SK-N-MC (cell line): ENCODE results near the gene OGFOD2.

ENCODE experiments used
- DNase-seq: peaks from one replicate; pipeline ENCODE4 v3.0.0-alpha.2; 2011; ENCODE audit warnings: low read depth, low spot score
- H3K27ac ChIP-seq: fragments of 200-600 bp; sonication (generic); 2 replicates; pipeline ENCODE4 v1.5.1; 2016; ENCODE audit warnings: mixed run types
- H3K36me3 ChIP-seq: fragments of 200-600 bp; sonication (generic); 2 replicates; pipeline ENCODE4 v1.6.1; 2017; ENCODE audit warnings: antibody characterized with exemption, low read length, mixed read lengths; ENCODE audit not compliant: insufficient read depth
- H3K4me3 ChIP-seq: fragments of 200-600 bp; sonication (generic); 2 replicates; pipeline ENCODE4 v1.5.1; 2016
- H3K9ac ChIP-seq: fragments of 200-600 bp; sonication (generic); 2 replicates; pipeline ENCODE4 v1.8.0; 2017; ENCODE audit warnings: mixed run types, mixed read lengths; ENCODE audit not compliant: insufficient read length
- H3K9me3 ChIP-seq: fragments of 200-600 bp; sonication (generic); 2 replicates; pipeline ENCODE4 v1.6.1; 2017; ENCODE audit warnings: low read depth, mild to moderate bottlenecking, antibody characterized with exemption, low read length, moderate library complexity, mixed read lengths
- EZH2 ChIP-seq: fragments of 200-600 bp; sonication (generic); IDR thresholded peaks from one replicate; pipeline ENCODE4 v1.6.1; 2017; ENCODE audit warnings: antibody characterized with exemption
- FOXP2 ChIP-seq: optimal IDR thresholded peaks from 2 replicates; pipeline ENCODE3; 2011; ENCODE audit warnings: mild to moderate bottlenecking, moderate library complexity; ENCODE audit not compliant: insufficient read depth; ENCODE audit errors: extremely low read length, control extremely low read depth
- POLR2AphosphoS5 ChIP-seq: IDR thresholded peaks from 2 replicates; pipeline ENCODE4 v1.6.1; 2012; ENCODE audit warnings: mild to moderate bottlenecking, low read depth, low read length, borderline replicate concordance

OGFOD2 gene

GRCh38 chr12:122949405-122949804 lies 25.6 kb upstream of the OGFOD2 start:
- H3K4me3 ChIP-seq, result no peak overlapping the region
- no peak for DNase-seq
- H3K36me3 ChIP-seq, result no peaks in the 10 kb centered on the region
- no peak overlapping the region for H3K27ac ChIP-seq
- no peak overlapping the region for H3K9ac ChIP-seq
- H3K9me3 ChIP-seq, result no peaks in the 10 kb centered on the region
- TF ChIP-seq FOXP2, result no peak
- TF ChIP-seq POLR2AphosphoS5, result no peak
- no peak for TF ChIP-seq EZH2

GRCh38 chr12:122949816-122950675 lies 25.0 kb upstream of the OGFOD2 start:
- H3K27ac ChIP-seq, result no peak overlapping the region
- no peak for DNase-seq
- TF ChIP-seq POLR2AphosphoS5, result no peak

GRCh38 chr12:122951406-122951805 lies 23.6 kb upstream of the OGFOD2 start:
- H3K9ac ChIP-seq, result no peak overlapping the region
- no peak overlapping the region for H3K27ac ChIP-seq
- H3K9me3 ChIP-seq, result no peaks in the 10 kb centered on the region
- no peak for TF ChIP-seq FOXP2
- no peak for TF ChIP-seq EZH2
- no peak for TF ChIP-seq POLR2AphosphoS5
- H3K4me3 ChIP-seq, result no peak overlapping the region
- no peaks in the 10 kb centered on the region for H3K36me3 ChIP-seq
- DNase-seq, result no peak

More at GRCh38 chr12:122949816-122950675, 25.0 kb upstream of the OGFOD2 start:
- H3K9me3 ChIP-seq, result no peaks in the 10 kb centered on the region
- H3K4me3 ChIP-seq, result no peak overlapping the region
- no peak overlapping the region for H3K9ac ChIP-seq
- H3K36me3 ChIP-seq, result no peaks in the 10 kb centered on the region

GRCh38 chr12:122951979-122952892 lies 22.8 kb upstream of the OGFOD2 start:
- TF ChIP-seq FOXP2 (no peak), EZH2 (no peak), POLR2AphosphoS5 (no peak)
- Histone ChIP-seq H3K4me3 (no peak overlapping the region), H3K9ac (no peak overlapping the region), H3K27ac (no peak overlapping the region), H3K9me3 (no peaks in the 10 kb centered on the region), H3K36me3 (no peaks in the 10 kb centered on the region)
- no peak for DNase-seq

- no peaks in the 10 kb centered on the region for H3K9me3 ChIP-seq
- no peak for DNase-seq
- H3K36me3 ChIP-seq, result no peaks in the 10 kb centered on the region; the same call in 1 of the 2 replicates
- no peak overlapping the region for H3K4me3 ChIP-seq
- no peak overlapping the region for H3K9ac ChIP-seq
- no peak for TF ChIP-seq EZH2
- TF ChIP-seq FOXP2, result no peak
- TF ChIP-seq POLR2AphosphoS5, result no peak
- no peak overlapping the region for H3K27ac ChIP-seq
These were observed 19.9 kb upstream of the OGFOD2 start for GRCh38 chr12:122955156-122955555.

GRCh38 chr12:122956035-122956434 lies 19.0 kb upstream of the OGFOD2 start:
- H3K27ac ChIP-seq, result no peak overlapping the region
- DNase-seq, result no peak
- H3K36me3 ChIP-seq, result no peaks in the 10 kb centered on the region; the same call in 1 of the 2 replicates
- H3K4me3 ChIP-seq, result no peak overlapping the region
- TF ChIP-seq FOXP2 (no peak), EZH2 (no peak), POLR2AphosphoS5 (no peak)
- H3K9ac ChIP-seq, result no peak overlapping the region
- H3K9me3 ChIP-seq, result no peaks in the 10 kb centered on the region

- H3K4me3 ChIP-seq, result no peak overlapping the region
- no peak for DNase-seq
- no peak overlapping the region for H3K9ac ChIP-seq
- TF ChIP-seq EZH2, result no peak
- no peak for TF ChIP-seq FOXP2
- TF ChIP-seq POLR2AphosphoS5, result no peak
- no peaks in the 10 kb centered on the region for H3K9me3 ChIP-seq
- no peak overlapping the region for H3K27ac ChIP-seq
- H3K36me3 ChIP-seq, result no peaks in the 10 kb centered on the region; the same call in 1 of the 2 replicates
These were observed 16.7 kb upstream of the OGFOD2 start for GRCh38 chr12:122958198-122958888.
